Measurements from ENCODE around the gene PROM1. TPM values are rescaled to one million over a fixed set of nuclear protein-coding genes. Genes with fewer than 3 reads are reported as not detected.
A peak's percentile ranks its signal among the peaks of the same experiment; 100 is the strongest.

The PROM1 gene
- total RNA-seq, 1 experiment from 2014 or later, result 17.7 TPM

- CTCF ChIA-PET, result interaction anchor here (0.7 to 3.3 kb wide), 6 partner anchors 38 to 522 kb away, joined by 3 to 37 read pairs (median 5); partner anchors contain the start of gene FGFBP2
- Histone ChIP-seq H3K9me2 (ENCODE audit: insufficient read depth) (no peaks in the 10 kb centered on the region), H3K79me2 (ENCODE audit: insufficient read depth, low read length) (no peaks in the 10 kb centered on the region), H3K36me3 (ENCODE audit: control insufficient read depth in 1 of 2, insufficient read depth in 2 of 2, low read length in 2 of 2) (no peaks in the 10 kb centered on the region), H3K9ac (ENCODE audit: low read length) (no peak overlapping the region), H2AFZ (ENCODE audit: low read depth, low read length, poor library complexity, severe bottlenecking) (no peak overlapping the region), H3K27me3 (ENCODE audit: insufficient read depth, low read length) (no peaks in the 10 kb centered on the region), H4K20me1 (ENCODE audit: insufficient read depth) (no peaks in the 10 kb centered on the region), H3K27ac (ENCODE audit: low read depth, low read length) (no peak overlapping the region), H3K4me3 (replicated peaks in 1 of 2; ENCODE audit: low read depth in 1 of 2, low read length in 2 of 2) (no peak overlapping the region), H3K4me1 (ENCODE audit: control insufficient read depth in 1 of 2, insufficient read depth in 2 of 2, low read length in 2 of 2) (peaks cover 0 to 5% of the 10 kb centered on the region in 2 experiments; a peak in 1 of 4 replicates), H3K4me2 (ENCODE audit: low read length) (peak overlapping the region; percentile 59), H3K9me3 (ENCODE audit: control insufficient read depth in 1 of 2, insufficient read depth in 1 of 2, low read depth in 1 of 2, low read length in 2 of 2) (no peaks in the 10 kb centered on the region)
- peak; percentile 61 for DNase-seq (ENCODE audit: low read depth, low spot score)
- intact Hi-C loops (cut with micrococcal nuclease), result loop anchor here (1.0 to 5.0 kb wide), 5 partner anchors 38 to 522 kb away; partner anchors contain the start of gene FGFBP2
- ATAC-seq, result peak; percentile 97
- POLR2A ChIA-PET, result no interaction called here
- TF ChIP-seq SIN3A (IDR thresholded peaks at IDR 0.05; ENCODE audit: low read depth), result no peak
- peak; percentile 86 for TF ChIP-seq RAD21 (IDR thresholded peaks at IDR 0.05; ENCODE audit: low read depth)
- no peak for TF ChIP-seq SRF (IDR thresholded peaks at IDR 0.05; ENCODE audit: low read depth)
- peak; percentile 75 to 91 (median 81) for TF ChIP-seq CTCF (IDR thresholded peaks at IDR 0.05 in 2 of 3, conservative IDR thresholded peaks at IDR 0.05 in 1 of 3; ENCODE audit: borderline replicate concordance in 1 of 3, insufficient read depth in 1 of 3, low read depth in 2 of 3, low read length in 2 of 3)
- no peak for TF ChIP-seq CEBPB (IDR thresholded peaks at IDR 0.05; ENCODE audit: low read depth)
- TF ChIP-seq SP1 (IDR thresholded peaks at IDR 0.05; ENCODE audit: low read depth), result no peak
- TF ChIP-seq CBX3 (IDR thresholded peaks at IDR 0.05; ENCODE audit: low read depth), result no peak
- no peak for TF ChIP-seq EZH2phosphoT487 (IDR thresholded peaks at IDR 0.05; ENCODE audit: borderline replicate concordance)
- no peak for TF ChIP-seq YY1 (IDR thresholded peaks at IDR 0.05; ENCODE audit: extremely low read depth, insufficient replicate concordance, low read depth, low read length)
- RAD21 ChIA-PET (ENCODE audit: low non-redundant PET in 1 of 2, low total read pairs in 2 of 2, uncharacterized antibody in 2 of 2, unreplicated experiment in 2 of 2), result interaction anchor here in 1 of 2 experiments (0.6 to 0.9 kb wide), 3 partner anchors 45 to 196 kb away, joined by 3 to 4 read pairs (median 3); no protein-coding TSS in a partner anchor
- BruUV-seq (replicated peaks), result no TSS peak
These were observed 82.4 kb downstream of the PROM1 start for GRCh38 chr4:16001484-16001858.

Measured in HCT116 (cell line).